T-helper 1 cell treated with Interleukin-12 subunit alpha and Interleukin-12 subunit beta and Interleukin-4 antibody, amounts not matched to agents 30 ng/mL and 1 ng/mL, for 36 hours (primary cell): Measurements from ENCODE around the gene ANK2. TPM values are rescaled to one million over a fixed set of nuclear protein-coding genes. Genes with fewer than 3 reads are reported as not detected.

Source experiments
- intact Hi-C: fragments of 100-400 bp; cut with micrococcal nuclease; formaldehyde crosslinking; loops from one replicate; pipeline ENCODE4 v1.15.1; 2024
- total RNA-seq: library from RNA; stranded (reverse); gene quantifications from 2 replicates; pipeline ENCODE4 v1.2.3, GENCODE V29; 2022

Gene ANK2
- total RNA-seq, 1 donor from 2014 or later, result 1.4 TPM

- intact Hi-C loops, result no loop called here
Measured at GRCh38 chr4:113385281-113385899, 335.9 kb downstream of the ANK2 start.

GRCh38 chr4:113389160-113389559 lies 339.7 kb downstream of the ANK2 start:
- intact Hi-C loops, result no loop called here

GRCh38 chr4:113390850-113391249 lies 341.4 kb downstream of the ANK2 start:
- intact Hi-C loops, result loop anchor here (10.0 kb wide), 1 partner anchor 434 kb away; no protein-coding TSS in a partner anchor

GRCh38 chr4:113394108-113394729 lies 344.8 kb downstream of the ANK2 start:
- intact Hi-C loops, result loop anchor here (1.0 to 10.0 kb wide), 13 partner anchors 116 to 1414 kb away; partner anchors contain the start of gene CAMK2D

- intact Hi-C loops, result loop anchor here (1.0 to 10.0 kb wide), 14 partner anchors 117 to 1413 kb away; partner anchors contain the start of gene CAMK2D
Measured at GRCh38 chr4:113394730-113395530, 345.5 kb downstream of the ANK2 start.

GRCh38 chr4:113397114-113397701 lies 347.8 kb downstream of the ANK2 start:
- intact Hi-C loops, result loop anchor here (10.0 kb wide), 1 partner anchor 428 kb away; no protein-coding TSS in a partner anchor

- intact Hi-C loops, result loop anchor here (10.0 kb wide), 1 partner anchor 426 kb away; no protein-coding TSS in a partner anchor
Measured at GRCh38 chr4:113398441-113399143, 349.1 kb downstream of the ANK2 start.

- intact Hi-C loops, result no loop called here
Measured at GRCh38 chr4:113404167-113404571, 354.7 kb downstream of the ANK2 start.

- intact Hi-C loops, result no loop called here
Measured at GRCh38 chr4:113404841-113405240, 355.4 kb downstream of the ANK2 start.

- intact Hi-C loops, result no loop called here
Measured at GRCh38 chr4:113405874-113406722, 356.6 kb downstream of the ANK2 start.

- intact Hi-C loops, result no loop called here
Measured at GRCh38 chr4:113406723-113407016, 357.2 kb downstream of the ANK2 start.

- intact Hi-C loops, result no loop called here
Measured at GRCh38 chr4:113407409-113407808, 358.0 kb downstream of the ANK2 start.

GRCh38 chr4:113409181-113409580 lies 359.7 kb downstream of the ANK2 start:
- intact Hi-C loops, result no loop called here

- intact Hi-C loops, result no loop called here
Measured at GRCh38 chr4:113410686-113411085, 361.2 kb downstream of the ANK2 start.

- intact Hi-C loops, result no loop called here
Measured at GRCh38 chr4:113411496-113411938, 362.1 kb downstream of the ANK2 start.

- intact Hi-C loops, result no loop called here
Measured at GRCh38 chr4:113419631-113420030, 370.2 kb downstream of the ANK2 start.

GRCh38 chr4:113420938-113421337 lies 371.5 kb downstream of the ANK2 start:
- intact Hi-C loops, result no loop called here

GRCh38 chr4:113423631-113424030 lies 374.2 kb downstream of the ANK2 start:
- intact Hi-C loops, result no loop called here

GRCh38 chr4:113433116-113433515 lies 383.7 kb downstream of the ANK2 start:
- intact Hi-C loops, result no loop called here
